SK-N-SH (cell line): ENCODE results near the gene FAM210B.

ENCODE experiments used
- ELF1 ChIP-seq: IDR thresholded peaks from 2 replicates; pipeline ENCODE4 v1.4.0; 2012
- GABPA ChIP-seq: IDR thresholded peaks from 2 replicates; pipeline ENCODE4 v1.4.0; 2012; ENCODE audit warnings: low read depth, mild to moderate bottlenecking
- JUND ChIP-seq: IDR thresholded peaks from 2 replicates; pipeline ENCODE4 v1.4.0; 2012
- NRF1 ChIP-seq: IDR thresholded peaks from 2 replicates; pipeline ENCODE4 v1.6.1; 2012; ENCODE audit warnings: low read depth, mild to moderate bottlenecking, low read length
- POLR2AphosphoS5 ChIP-seq: IDR thresholded peaks from 2 replicates; pipeline ENCODE4 v1.6.1; 2012; ENCODE audit warnings: low read depth, low read length
- RCOR1 ChIP-seq: fragments of 150-350 bp; IDR thresholded peaks from 2 replicates; pipeline ENCODE4 v1.6.1; 2017; ENCODE audit warnings: antibody characterized with exemption, low read length
- RFX5 ChIP-seq: IDR thresholded peaks from 2 replicates; pipeline ENCODE4 v1.6.1; 2012; ENCODE audit warnings: mild to moderate bottlenecking, improper control_type of control experiment, low read length
- TF ChIP-seq, protein P1 (sequence below): fragments of 150-350 bp; IDR thresholded peaks from 2 replicates; pipeline ENCODE4 v1.6.1; 2016; ENCODE audit warnings: mild to moderate bottlenecking, low read depth, low read length
- TF ChIP-seq, protein P2 (sequence below): IDR thresholded peaks from 2 replicates; pipeline ENCODE4 v1.6.1; 2012; ENCODE audit warnings: mild to moderate bottlenecking, low read depth, low read length, moderate library complexity

DNA sequence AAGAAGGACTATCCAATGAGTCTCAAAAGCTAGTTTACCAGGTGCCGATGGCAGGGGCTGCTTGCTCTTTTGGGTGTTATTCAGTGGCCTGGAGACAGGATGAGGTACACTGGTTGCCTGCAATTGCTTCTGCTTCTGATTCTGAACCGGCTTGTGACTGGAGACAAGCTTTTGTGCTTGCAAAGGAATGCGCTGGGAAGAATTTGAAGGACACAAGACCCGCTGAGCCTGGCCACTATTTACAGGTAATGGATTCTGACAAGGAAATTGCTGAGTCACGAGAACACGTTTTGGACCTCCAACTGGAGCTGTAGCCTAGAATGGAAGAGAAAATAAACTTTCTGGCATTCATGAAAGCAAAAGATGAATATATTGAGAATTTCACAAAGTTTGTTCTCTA lies 27.4 kb downstream of the FAM210B start:
- TF ChIP-seq RFX5, result no peak
- TF ChIP-seq POLR2AphosphoS5, result no peak
- no peak for TF ChIP-seq JUND
- TF ChIP-seq, protein P1, sequence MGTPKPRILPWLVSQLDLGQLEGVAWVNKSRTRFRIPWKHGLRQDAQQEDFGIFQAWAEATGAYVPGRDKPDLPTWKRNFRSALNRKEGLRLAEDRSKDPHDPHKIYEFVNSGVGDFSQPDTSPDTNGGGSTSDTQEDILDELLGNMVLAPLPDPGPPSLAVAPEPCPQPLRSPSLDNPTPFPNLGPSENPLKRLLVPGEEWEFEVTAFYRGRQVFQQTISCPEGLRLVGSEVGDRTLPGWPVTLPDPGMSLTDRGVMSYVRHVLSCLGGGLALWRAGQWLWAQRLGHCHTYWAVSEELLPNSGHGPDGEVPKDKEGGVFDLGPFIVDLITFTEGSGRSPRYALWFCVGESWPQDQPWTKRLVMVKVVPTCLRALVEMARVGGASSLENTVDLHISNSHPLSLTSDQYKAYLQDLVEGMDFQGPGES, result no peak
- TF ChIP-seq RCOR1, result no peak
- no peak for TF ChIP-seq NRF1
- no peak for TF ChIP-seq GABPA
- TF ChIP-seq, protein P2, sequence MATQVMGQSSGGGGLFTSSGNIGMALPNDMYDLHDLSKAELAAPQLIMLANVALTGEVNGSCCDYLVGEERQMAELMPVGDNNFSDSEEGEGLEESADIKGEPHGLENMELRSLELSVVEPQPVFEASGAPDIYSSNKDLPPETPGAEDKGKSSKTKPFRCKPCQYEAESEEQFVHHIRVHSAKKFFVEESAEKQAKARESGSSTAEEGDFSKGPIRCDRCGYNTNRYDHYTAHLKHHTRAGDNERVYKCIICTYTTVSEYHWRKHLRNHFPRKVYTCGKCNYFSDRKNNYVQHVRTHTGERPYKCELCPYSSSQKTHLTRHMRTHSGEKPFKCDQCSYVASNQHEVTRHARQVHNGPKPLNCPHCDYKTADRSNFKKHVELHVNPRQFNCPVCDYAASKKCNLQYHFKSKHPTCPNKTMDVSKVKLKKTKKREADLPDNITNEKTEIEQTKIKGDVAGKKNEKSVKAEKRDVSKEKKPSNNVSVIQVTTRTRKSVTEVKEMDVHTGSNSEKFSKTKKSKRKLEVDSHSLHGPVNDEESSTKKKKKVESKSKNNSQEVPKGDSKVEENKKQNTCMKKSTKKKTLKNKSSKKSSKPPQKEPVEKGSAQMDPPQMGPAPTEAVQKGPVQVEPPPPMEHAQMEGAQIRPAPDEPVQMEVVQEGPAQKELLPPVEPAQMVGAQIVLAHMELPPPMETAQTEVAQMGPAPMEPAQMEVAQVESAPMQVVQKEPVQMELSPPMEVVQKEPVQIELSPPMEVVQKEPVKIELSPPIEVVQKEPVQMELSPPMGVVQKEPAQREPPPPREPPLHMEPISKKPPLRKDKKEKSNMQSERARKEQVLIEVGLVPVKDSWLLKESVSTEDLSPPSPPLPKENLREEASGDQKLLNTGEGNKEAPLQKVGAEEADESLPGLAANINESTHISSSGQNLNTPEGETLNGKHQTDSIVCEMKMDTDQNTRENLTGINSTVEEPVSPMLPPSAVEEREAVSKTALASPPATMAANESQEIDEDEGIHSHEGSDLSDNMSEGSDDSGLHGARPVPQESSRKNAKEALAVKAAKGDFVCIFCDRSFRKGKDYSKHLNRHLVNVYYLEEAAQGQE, result no peak
- no peak for TF ChIP-seq ELF1
